ENCODE data around the gene UBE2D4.
"Not testable (repeated sequence)": the region's sequence is repeated elsewhere in the genome, so short reads cannot be mapped to it uniquely, and the experiment has no call there.

The UBE2D4 gene

DNA sequence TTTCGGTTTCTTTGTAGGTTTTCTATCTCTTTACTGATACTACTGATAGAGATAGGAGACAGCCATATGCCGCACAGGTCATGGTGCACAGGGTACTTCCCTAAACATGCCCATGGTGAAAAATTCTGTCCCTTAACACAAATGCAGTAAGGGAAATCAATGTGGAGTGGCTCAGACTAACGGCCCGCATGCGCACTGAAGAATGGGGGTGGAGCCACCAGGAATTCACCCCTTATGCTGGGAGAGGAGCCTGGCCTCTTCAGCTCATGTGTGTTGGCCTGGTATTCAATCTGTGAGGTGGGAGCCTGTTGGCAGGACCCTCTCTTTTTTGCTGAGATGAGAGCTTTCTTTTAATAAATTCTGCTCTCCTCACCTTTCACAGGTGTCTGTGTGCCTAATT, 11.4 kb upstream of the UBE2D4 start:
- DNase-seq: no peak

DNA sequence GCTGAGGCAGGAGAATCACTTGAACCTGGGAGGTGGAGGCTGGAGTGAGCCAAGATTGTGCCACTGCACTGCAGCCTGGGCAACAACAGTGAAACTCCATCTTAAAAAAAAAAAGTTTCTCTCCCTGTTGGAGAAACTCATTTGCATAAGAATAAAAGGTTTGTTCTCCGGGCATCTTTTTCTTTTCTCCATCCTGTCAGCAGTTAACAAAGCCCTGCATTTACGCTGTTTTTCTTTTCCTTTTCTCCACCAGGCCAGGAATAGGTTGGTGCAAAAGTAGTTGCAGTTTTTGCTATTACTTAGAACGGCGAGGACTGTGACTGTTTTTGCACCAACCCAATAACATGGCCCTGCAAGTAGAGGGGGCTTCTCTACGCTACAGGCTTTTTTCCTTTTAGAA, 10.3 kb upstream of the UBE2D4 start:
- no peak for DNase-seq

DNA sequence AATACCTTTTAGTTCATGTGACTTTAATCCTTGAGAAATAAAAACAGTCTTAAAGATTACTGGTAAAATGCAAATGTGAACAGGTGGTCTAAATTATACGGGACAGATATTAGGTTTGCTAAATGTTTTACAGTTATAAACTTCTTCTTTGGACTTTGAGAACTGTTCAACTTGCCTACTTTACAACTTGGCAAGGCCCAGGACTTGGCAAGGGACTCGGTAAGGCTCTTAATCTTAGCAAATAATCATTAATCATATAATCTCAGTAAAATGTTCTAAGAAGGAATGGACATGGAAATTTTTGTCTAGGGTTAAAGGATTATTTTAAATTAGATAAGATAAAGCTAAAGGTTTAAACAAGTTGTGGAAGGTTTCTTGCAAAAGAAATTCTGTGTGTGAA, 4.8 kb upstream of the UBE2D4 start:
- no peak for DNase-seq

DNA sequence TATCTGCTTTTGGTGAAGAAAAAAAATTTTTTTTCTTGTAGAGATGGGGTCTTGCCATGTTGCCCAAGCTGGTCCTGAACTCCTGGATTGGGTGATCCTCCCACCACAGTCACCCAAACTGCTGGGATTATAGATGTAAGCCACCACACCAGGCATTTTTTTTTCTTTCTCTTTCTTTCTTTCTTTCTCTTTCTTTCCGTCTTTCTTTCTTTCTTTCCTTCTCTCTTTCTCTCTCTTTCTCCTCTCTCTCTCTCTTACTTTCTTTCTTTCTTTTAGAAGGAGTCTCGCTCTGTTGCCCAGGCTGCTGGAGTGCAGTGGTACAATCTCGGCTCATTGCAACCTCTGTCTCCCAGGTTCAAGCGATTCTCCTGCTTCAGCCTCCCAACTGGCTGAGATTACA, 3.5 kb upstream of the UBE2D4 start:
- DNase-seq: no peak

DNA sequence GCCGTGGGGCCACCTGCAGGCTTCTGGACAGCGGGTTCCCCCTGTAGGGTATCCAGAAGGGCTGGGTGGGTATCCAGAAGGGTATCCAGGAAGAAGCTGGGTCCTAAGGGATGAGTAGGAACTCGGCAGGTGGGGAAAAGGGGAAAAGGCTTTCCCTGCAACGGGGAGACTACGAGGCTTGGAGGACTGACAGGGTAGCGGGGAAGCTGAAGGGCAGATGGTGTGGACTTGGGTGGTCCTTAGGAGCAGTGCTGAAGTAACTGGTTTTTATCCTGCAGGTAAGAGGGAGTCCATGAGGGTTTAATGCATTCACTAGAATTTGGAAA, 525 bp downstream of the UBE2D4 start:
- DNase-seq: no peak

DNA sequence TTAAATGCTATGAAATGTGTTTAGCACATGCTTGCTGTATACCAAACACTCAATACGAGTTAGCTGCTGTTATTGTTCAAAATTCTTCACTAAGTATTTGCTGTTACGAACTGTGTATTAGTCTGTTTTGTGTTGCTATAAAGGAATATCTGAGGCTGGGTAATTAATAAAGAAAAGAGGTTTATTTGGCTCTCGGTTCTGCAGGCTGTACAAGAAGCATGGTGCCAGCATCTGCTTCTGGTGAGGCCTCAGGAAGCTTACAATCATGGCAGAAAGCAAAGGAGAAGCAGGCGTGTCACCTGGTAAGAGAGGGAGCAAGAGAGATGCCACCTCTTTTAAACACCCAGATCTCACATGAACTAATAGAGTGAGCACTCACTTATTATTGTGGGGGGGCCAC, 1.6 kb downstream of the UBE2D4 start:
- no peak for DNase-seq

DNA sequence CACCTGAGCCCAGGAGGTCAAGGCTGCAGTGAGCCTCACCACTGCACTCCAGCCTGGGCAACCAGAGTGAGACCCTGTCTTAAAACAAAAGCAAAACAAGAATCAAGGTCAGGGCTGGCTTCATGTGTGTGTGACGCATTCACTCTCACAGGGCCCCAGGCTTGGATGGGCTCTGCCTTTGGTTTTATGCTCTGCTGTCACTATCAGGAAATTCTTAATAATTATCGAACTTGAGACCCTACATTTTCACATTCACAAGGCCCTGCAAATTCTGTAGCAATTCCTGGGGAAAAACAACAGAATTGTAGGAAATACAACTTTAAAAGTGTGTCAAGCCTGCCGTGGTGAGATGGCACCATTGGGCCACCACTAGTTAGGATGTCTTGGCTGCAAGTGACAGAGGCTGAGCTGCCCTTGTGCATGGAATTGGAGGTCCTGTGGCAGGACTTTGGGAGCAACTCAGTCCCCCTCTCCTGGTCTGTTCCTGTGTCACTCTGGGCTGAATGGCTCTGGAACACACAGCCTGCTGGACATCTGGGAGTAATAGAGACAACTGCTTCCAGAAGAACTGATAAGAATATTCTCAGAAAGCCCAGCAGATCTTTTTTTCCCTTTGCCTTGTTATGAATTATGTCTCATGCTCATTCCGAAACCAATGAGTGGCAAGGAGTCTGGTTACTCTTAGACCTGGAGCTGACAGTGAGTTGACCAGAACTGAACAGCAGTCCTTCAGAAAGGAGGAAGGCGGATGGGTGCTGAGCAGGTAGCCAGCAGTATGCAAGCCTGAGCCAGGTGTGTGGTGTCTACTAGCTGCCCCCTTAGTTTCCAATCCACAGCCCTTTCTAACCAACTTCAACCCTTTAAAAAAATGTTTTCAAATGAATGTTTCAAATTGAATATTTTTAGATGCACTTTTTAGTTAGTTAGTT, 3.6 kb downstream of the UBE2D4 start:
- DNase-seq: no peak

DNA sequence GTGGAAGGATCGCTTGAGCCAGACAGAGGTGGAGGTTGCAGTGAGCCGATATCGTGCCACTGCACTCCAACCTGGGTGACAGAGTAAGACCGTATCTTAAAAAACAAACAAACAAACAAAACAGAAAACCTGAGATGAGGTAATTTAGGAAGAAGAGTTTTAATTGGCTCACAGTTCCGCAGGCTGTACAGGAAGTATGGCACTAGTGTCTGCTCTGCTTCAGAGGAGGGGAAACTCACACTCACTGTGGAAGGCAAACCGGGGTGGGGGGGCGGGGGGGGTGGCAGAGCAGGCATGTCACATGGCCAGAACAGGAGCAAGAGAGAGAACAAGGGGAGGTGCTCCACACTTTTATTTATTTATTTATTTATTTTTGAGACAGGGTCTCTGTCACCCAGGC, 5.1 kb downstream of the UBE2D4 start:
- no peak for DNase-seq

DNA sequence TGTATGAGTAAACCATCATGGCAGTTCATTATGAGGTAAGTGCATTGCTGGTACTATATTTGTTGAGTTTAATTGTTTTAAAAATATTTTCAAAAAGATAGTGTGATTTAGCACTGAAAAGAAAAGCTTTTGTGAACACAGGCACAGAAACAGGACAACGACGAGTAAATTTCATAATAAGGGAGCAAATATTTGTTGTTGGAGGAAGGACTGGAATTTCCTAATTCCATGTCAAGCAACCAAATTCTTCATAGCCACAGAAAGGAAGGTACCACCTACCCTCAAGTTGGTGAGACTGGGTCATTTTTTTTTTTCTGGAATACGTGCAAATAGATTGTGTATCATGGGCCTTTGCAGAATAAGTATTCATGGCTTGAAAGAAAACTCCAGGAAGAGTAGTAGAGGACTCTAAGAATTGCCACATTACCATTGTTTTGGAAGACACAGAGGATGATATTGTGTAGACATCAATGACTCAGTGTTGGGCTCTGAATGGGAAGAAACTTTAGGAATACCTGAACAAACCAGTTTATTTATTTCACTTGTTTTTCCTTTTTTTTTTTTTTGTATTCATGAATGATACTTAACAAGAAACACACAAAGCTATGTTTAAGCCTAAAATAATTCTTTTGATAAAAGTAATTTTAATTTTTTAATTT, 7.8 kb downstream of the UBE2D4 start:
- DNase-seq: no peak

DNA sequence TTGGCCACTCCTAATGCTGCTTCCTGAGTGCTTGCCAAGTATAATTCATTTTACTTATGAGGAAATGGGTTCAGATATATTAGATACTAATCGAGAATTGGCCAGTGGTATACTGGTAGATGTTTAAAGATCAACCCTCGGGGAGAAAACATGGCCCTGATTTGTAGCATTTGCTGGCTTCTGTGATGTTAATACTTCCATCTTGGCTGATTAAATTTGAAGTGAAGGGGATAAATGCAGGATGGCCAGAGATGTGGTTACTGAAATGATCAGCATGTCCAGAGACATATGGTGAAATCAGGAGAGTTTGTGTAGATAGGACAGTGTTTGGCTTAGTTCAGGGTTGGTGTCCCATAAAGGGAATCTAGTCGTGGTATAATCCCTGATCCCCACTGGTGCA, 11.2 kb downstream of the UBE2D4 start:
- no peak for DNase-seq

DNA sequence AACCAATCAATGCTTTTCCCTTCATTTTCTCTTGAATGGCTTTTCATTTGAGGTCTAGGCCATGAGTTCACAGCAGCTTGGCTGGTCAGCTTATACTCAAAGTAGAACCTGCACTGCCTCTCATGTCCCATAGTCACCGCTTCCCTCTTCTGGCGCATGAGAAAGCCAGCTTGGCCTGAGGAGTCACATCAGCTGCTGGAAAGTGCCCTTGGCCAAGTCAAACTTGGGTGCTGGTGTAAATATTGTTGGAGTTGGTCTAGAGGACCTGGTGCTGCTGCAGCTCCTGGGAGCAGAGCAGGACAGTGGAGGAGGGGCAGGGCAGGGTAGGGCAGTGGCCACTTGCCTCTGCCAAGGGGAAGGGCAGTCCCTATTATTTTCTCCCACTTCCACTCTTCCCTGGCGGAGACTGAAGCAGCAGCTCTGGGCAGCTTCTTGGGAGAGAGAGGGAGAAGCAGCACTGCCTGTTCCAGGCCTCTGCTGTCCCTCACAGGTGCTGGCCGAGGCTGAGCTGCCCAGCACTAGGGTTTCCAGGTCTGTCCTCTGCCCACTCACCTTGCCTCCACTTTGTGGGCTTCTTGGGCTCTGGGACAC, 12.8 kb downstream of the UBE2D4 start:
- DNase-seq: no peak

DNA sequence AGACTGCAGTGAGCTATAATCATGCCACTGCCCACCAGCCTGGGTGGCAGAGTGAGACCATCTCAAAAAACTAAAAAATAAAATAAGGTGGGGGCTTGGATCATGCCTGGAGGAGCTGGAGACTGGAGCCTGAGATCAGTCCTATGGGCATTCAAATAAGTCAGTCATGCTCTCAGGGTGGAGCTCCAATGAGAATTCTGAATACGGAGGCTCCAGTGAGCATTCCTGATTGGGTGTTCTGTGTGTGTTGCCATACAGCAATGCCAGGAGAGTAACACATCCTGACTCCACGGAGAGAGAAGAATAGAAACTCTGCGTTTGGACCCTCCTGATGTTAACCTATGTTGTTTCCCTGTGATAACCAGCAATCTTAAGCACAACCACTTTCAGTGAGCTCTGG, 16.0 kb downstream of the UBE2D4 start:
- DNase-seq: no peak

DNA sequence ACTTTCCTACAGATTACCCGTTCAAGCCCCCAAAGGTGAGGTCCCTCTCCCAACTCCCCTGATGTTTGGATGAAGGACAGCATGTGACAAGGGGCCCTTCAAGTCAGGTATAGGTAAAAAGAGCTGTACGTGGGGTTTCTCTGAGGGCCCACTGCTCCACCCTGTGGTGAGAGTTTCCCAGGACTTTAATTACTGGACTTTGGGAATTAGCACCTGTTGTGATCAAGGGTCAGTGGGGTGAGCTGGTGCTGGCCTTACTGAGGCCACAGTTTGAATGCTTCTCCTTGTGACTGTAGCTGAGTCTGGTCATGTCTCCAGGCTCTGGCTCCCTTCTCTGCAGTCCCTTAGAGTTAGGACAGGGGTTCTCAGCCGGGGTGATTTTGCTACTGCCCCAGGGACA, 16.8 kb downstream of the UBE2D4 start:
- DNase-seq: no peak

DNA sequence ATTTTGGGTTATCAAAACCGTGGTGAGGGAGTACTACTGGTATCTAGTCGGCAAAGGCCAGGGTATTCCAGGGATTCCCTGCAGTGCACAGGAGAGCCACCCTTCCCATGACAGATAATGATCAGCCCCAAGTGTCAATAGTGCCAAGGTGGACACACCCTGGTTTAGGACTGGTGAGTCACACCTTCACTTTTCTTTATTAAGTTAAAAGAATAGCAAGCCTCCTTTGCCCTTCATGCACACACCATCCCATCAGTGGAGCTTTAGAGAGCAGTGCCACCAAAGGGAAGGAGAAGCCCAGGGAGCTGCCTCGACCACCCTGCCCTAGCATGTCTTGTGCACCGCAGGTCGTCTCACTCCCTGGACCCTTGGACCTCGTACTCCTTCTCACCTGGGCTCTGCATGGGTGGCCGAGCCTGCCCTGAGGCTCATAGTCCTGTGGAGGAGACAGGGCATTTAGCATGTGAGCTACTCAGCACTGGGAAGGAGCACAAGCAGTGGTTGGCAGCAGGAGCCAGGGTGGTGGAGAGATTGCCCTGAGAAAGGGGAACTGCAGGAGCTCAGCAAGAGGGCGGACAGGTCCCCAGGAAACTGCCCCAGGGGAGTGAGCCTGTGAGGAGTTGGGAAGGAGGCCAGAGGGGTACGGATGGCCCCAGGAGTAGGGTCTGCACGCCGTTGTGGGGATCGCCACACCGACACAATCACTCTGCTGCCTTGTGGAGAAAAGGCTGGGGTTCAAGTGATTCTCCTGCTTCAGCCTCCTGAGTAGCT, 17.4 kb downstream of the UBE2D4 start:
- DNase-seq: no peak

DNA sequence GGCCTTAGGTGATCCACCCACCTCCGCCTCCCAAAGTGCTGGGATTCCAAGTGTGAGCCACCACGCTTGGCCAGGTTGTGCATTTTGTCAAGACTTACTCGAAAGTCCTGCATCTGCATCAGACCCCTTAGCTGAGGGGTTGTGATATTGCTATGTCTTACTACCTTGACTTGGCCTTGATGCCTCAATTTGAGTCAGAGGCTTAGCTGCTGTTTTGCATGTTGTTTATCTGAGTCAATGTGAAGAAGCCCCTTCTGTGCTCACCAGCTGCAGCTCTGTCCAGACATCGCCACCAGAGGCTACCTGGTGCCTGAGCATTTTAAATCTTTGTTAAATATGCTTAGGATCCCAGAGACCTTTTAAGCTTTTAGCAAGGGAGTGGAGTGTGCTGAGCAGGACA, 18.1 kb downstream of the UBE2D4 start:
- no peak for DNase-seq

DNA sequence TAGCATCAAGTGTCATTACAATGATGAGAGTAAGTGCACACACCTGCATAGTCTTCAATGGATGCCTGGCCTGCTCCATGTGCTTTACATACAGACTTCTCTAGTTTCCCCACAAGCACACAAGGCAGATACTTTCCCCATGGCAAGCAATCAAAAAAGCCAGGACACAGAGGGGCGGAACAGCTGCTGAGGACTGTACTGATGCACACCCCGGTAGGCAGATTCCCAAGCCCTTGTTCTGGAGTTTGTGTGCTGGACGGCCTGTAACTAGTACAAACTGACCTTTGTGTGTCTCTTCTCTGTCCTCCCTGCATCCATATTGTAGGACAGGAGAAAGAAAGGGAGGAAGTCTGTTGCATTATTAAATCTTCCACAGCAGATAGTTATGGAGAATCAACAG, 25.8 kb downstream of the UBE2D4 start:
- DNase-seq: no peak

DNA sequence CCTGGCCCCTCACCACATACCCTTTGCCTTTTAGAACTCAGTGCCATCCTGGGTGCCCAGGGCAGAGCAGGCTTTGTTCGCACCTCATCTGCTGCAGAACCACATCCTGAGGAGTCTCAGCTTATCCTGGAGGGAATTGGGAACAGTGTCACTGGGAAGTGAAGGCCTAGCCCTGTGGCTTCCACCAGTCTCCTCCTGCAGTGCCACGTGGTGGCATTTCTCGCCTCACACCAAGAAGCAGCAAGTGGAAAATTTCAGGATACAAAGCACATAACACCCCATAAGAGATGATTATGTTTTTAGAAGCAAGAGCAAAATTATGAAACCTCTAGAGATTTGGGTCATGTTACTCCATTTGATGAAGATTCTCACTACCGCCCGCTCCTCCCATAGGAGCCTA, 26.8 kb downstream of the UBE2D4 start:
- no peak for DNase-seq

DNA sequence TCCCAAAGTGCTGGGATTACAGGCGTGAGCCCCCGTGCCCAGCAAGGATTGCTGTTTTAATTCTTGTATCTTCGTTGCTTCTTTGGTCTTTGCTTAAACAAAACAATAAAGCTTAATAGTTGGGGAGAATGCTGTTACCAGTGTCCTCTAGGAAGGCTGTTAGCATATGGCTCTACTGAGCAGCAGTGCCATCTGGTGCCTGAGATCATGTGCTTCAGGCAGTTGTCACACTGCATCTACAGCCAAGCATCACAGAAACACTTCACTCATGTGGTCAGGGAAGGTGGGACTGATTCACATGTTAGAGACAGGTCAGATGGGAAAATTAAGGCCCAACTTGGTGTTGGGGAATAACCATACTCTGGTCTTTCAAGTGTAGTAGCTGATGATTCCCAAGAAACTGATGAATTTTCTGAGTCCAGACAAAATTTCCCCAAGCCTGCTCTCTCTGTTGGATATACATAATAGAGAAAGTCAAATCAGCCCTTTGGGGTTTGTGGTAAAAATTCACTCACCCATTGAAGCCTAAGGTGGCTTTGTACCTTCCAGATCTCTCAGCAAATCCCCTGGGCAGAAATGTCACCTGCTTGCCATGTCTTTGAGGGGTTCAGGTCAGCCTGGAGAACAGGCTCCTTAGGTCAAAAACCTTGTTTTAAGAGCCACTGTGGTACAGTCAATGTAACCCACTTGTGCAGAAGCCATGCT, 28.4 kb downstream of the UBE2D4 start:
- DNase-seq: no peak

DNA sequence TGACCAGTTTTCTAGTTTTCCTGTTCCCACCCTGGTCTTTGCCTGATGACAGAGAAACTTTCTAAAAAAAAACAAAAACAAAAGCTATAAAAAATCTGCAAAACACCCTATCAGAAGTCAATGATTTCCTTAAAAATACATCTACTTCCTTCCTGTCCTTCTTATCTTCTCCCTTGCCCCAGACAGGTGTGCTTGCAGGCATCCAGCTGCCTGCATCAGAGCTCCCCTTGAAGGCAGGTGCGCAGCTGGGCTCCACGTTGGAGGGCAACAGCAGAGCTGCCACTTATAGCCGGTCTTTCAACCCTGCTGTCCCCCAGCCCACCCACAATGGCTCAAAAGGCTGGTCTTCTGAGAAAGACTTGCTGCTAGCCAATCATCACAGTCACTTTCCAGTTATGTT, 29.8 kb downstream of the UBE2D4 start:
- DNase-seq: no peak

DNA sequence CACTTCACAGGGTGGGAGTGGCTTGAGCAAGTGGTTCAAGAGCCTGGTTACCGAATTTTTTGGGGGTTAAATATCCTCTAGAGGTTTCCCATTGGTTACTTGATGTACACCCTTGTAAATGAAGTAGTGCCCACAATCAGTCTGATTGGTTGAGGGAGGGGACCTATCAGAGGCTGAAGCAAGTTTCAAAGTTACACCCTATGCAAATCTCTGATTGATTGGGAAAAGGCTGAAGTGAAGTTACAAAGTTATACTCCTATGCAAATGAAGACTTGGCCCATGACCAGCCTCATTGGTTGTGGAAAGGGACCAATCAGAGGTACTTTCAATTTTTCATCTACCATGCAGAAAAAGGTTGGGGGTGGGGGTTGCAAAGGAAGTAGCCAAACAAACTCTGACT, 34.7 kb downstream of the UBE2D4 start:
- no peak for DNase-seq

DNA sequence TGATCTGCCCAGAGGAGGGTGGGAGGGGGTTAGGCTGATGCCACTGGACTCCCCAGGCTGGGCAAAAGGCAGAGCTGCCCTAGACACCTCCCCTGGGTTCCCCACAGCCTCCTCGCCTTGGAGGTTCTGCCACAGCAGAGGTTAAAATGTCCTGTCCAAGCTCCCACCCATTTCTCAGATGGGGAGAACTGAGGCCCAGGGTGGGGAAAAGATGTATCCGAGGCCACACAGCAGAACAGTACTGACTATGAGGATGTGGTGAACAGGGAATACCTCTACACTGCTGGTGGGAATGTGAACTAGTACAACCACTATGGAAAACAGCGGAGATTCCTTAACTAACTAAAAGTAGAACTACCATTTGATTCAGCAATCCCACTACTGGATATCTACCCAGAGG, 40.2 kb downstream of the UBE2D4 start:
- not testable (repeated sequence) for DNase-seq

DNA sequence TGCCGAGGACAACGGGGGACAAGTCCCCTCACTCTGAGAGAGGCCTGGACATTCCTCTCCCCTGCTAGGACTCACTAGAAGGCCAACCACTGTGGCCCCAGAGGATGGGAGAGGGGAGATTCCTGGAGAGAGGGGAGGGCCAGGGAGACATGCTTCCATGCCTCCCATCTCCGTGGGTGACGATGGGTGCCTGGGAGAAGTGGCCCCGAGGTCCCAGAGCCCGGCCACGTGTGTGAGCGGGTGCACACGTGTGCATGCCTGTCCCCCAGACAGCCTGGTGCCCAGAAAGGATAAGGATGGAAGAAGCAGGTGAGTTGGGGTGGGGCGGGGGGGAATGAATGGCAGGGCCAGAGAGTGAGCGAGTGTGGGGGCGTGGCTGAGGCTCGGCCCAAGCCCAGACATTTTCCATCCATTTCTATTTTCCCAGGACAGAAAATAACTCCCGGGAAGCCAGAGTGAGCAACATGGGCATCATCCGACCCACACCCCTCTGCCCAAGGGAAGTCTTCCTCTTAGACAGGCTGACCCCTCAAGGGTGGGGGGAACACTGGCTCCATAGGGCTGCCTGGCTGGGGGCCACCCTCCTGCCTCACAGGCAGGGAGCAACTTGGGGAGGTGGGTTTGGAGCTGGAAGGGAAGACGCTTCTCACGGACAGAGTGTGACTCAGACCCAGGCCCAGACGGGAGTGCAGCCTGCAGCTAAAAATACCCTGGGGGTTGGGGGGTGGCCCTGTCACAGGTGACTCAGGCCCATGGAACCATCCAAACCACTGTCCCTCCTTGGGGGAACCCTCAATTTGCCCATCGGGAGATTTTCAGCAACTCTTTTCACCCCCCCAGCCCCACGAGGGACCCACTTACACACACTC, 42.2 kb downstream of the UBE2D4 start:
- not testable (repeated sequence) for DNase-seq

Measured in right forelimb (tissue), 1 donor.